GM12891 (cell line): ENCODE measurements around the gene SCAPER.

ENCODE experiments used
- POLR2AphosphoS5 ChIP-seq: IDR thresholded peaks from 2 replicates; pipeline ENCODE4 v1.6.1; 2011; ENCODE audit warnings: low read depth, low read length, control low read depth
- POU2F2 ChIP-seq: IDR thresholded peaks from 2 replicates; pipeline ENCODE4 v1.6.1; 2011; ENCODE audit warnings: low read depth, mild to moderate bottlenecking, control low read depth, low read length, moderate library complexity

DNA sequence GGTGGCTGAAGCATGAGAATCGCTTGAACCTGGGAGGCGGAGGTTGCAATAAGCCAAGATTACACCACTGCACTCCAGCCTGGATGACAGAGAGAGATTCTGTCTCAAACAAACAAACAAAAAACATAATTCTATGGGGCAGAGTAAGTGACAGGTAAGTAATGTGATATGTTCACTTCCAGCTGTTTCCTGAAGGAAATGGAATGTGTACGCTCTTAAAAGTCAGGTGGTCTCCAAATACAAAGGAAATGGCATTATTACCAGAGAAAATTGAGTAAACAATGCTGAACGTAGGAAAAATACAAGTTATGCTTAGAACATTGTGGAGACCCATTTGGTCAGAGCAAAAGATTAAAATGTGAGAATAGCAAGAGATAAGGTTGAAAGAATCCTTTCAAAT is 278.5 kb downstream of the SCAPER start:
- TF ChIP-seq POLR2AphosphoS5 (no peak), POU2F2 (no peak)
